GDM1 (cell line): Measurements from ENCODE around the gene MSRB1.
"Not testable (repeated sequence)": the region's sequence is repeated elsewhere in the genome, so short reads cannot be mapped to it uniquely, and the experiment has no call there.

Source experiments
- DNase-seq: peaks from one replicate; lab custom pipeline; 2025; lab: John Stamatoyannopoulos, UW

The MSRB1 gene

DNA sequence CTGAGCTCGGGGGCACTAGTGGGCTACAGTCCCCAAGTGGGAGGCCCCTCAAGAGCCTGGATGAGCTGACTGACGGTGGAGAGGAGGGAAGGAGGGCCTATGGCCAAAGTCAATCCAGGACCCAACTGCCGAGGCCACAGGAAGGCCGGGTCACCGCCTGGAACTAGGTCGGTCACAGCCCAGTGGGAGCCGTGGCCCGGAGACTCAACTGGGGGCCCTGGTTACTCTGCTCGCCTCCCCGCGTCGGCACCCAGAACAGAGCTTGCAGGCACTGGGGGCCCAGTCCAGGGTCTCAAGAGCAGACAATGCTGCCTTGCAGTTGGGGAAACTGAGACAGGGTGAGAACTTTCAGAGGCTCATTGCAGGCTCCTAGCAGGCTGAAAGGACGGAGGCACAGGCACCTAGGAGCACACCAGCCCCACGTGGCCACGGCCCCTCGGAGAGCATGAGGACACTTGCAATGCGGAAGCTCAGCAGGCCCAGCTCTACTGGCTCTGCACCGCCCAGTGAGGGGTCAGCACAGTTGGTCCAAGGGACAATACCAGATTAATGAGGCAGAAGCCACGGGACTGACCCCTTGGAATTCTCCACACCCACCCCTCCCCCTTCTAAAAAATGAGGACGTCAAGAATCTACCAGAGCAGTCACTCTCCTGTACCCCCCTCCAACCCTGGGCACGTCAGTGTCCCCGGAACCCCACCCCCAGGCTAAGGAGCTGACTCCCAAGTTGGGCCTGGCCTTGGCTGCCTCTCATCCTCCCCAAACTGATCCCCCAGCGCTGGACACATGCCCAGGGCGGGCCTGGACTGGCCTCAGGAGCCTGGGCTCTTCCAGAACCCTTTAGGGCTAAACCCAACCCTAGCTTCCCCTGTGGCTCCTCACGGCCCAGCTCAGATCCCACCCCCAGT lies 27.0 kb downstream of the MSRB1 start:
- no peak for DNase-seq

DNA sequence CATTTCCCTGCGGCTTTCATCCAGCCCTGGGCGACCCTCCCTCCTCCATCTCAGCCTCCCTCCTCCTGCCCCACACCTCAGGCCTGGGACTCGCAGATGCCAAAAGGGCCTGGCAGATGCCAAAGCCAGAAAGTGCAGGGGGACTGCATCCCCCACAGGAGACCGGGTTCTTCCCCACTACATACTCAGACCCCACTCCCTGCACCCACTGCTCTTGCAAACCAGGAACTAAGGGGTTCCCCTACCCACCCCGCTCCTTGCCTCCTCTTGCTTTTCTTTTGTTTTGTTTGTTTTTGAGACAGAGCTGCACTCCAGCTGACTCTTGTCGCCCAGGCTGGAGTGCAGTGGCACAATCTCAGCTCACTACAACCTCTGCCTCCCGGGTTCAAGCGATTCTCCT lies 28.0 kb downstream of the MSRB1 start:
- DNase-seq: no peak

DNA sequence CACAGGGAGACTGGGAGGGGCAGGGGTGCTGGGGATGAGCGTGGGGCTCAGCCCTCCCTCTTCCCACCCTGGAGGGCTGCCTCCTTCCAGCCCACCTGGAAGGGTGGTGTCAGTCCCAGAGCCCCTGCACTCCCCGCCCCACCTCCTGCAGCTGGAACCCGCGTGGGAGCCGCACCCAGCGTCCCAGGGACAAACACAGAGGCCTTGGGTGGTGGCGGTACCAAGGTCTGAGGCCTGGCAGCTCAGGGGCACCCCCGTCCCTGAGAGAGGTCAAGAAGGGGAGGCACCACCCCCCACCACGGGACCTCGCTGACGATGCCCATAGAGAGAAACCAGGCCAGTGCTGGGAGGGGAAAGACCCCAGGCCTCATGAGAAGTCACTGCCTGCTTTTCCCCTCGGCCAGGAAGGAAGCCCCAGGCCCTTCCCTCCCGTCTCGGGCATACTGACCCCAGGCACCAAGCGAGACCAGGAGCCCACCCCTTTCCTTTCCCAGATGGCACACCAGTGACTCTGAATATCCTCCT lies 28.9 kb downstream of the MSRB1 start:
- DNase-seq: no peak

DNA sequence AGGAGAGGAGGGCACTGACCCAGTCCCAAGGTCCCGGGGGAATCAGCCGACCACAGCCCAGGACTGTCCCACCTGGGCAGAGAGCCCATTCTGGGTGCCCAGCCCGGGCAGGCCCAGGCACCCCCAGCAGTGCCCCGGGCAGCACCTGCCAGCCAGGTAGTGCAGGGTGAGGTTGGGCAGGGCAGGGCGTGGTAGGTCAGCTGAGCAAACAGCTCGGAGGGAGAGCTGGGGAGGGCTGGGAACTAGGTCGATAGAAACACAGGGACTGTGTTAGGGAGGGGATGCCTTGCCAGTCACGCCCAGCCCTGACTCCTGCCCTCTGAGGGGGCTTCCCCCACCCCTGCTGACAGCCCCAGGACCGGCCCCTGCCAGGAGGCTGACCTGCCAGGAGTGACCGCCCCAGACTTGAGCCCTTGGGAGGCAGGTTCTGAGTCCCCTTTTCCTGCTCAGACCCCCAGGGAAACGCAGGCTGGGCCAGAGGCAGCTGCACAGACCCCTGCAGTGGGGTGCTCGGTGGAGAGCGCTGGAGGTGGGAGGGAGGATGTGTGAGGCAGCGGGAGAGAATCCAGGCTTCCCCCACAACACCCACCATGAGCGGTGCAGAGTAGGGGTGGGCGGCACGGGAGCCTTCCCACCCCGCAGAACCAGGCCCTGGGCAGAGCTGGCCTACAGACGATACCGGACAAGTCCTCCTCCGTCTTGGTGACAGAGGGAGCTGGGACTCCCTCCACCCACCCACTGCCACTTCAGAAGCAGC lies 29.5 kb downstream of the MSRB1 start:
- DNase-seq: no peak

DNA sequence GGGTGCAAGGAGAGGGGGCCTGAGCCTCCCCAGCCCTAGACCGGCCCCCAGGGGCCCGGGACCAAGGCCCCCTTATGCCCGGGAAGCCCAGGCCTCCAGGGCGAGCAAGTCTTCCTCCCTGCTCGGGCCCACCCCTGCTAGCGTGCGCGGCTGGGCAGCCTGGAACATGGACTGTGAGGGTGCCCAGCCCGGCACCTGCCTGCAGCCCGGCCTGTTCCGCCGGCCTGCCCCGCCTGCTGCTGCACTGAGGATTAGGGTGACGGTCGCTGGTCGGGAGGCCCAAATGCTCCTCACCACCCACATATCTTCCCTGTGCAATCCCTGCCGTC lies 30.8 kb downstream of the MSRB1 start:
- no peak for DNase-seq

DNA sequence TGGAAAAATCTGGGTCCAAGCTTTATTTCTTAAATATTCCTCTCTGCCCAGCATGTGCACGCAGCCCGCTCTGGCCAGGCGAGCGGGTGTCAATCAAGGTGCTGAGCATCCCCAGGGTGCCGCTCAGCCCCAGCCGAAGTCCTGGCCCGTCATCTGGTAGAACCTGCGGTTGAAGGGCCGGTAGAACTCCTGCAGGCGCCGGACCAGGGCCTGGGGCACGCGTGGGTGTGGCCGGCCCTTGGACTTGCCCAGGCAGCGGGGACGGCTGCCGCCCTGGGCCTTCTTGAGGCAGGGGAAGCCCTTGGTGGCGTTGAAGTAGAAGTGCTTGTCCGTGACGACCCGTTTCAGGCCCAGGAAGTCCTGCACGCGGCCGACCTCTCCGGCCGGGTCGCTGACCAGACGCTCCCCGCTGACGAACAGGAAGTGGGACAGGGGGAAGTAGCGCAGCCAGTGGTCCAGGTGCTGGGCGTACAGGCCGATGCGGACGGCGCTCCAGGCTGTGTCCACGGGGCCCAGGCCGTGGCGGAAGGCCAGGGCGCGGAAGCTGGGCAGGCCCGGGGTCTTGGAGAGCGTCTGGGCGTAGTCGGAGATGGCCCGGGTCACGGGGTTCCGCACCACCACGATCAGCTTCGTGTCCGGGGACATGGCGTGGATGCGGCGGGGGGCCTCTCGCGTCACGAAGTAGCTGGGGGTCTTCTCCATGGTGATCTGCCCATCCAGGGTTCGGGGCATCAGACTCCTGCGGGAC lies 31.4 kb downstream of the MSRB1 start:
- no peak for DNase-seq

DNA sequence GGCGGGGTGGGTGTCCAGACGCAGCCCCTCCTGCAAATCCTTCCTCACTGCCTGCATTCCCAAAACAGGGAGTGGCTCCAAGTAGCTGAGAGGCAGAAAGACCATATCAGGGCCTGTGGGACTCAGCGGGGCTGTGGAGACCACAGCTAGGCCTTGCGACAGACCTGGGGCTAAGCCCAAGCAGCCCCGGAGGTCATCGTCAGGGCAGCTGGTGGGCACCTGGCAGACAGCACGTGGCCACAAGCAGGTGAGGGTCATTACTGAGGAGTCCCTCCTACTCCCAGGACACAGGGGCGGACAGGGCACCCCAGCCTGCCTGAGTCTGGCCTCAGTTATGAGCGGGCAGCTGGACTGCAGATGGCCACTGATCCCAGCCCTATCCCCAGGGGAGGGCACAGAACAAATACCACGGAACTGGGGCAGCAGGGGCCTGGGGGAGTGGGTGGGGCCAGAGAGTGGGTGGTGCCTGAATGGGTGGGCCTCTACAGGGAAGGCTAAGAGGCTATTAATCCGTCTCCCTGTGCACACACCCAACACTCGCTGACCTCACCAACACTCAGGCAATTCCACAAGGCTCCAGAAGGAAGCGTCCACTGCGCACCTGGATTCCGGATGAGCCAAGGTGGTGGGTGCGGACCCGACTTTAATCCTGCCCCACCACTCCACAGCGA lies 33.3 kb downstream of the MSRB1 start:
- DNase-seq: no peak

DNA sequence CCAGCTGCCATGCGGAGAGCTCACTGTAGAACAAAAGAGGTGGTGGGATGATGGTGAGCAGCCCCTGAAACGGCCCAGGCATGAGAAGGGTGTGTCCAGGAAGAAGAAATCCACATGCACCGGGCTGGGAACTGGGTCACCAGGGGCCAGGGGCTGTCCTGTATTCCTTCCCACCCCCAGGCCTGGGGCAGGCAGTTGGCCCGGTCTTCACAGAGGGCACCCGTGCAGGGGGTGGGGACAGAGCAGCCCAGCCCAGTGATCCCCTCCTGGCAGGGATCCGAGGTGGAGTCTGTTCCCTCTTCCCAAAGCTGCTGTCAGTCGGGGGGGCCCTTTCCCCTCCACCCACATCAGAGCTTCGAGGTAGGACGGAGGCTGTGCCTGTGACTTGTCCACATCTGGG lies 34.0 kb downstream of the MSRB1 start:
- DNase-seq: no peak

DNA sequence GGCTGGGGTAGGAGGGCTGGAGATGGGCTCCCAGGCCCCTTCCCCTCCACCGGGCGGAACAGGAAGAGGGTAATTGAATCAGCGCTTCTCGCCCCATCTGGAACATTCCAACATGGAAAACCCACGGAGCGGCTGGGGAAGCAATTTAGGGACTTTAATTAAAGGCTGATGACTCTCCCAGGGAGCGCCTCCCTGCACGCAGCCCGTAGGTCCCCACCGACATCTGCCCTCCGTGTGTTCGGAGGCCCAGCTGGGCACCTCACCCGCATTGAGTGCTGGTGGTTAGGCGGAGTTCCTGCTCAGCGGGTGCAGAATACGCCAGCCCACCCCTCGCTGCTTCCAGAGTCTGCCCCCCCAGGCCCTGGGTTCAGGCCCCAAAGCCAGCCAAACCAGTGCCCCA lies 34.8 kb downstream of the MSRB1 start:
- no peak for DNase-seq

DNA sequence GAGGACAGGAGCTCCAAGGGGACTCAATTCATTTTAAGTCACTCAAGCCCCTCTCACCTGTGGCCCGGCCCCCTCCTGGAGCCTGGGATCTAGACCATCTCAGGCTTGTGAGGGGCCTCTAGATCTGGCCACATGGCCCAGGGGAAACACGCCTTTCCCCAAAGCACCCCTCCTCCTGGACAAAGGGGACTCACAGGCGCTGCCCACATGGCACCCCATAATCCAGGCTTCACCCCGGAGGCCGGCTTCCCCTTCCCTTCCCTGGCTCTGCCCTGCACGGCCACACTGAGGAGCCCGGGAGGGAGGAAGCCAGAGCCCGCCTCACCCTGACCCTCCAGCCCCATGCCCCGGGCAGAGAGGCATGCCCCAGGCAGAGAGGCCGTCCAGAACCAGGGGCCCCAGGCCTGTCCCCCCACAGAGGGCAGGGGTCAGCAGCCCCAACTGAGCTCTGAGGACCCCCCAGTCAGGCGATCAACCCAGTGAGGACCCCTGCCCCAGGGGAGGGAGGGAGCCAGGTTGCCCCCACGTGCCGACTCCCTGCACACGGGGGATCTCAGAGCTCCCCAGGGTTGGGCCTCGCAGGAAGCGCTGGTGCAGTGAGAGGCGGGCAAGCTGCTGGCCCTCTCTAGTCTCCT lies 35.7 kb downstream of the MSRB1 start:
- no peak for DNase-seq

DNA sequence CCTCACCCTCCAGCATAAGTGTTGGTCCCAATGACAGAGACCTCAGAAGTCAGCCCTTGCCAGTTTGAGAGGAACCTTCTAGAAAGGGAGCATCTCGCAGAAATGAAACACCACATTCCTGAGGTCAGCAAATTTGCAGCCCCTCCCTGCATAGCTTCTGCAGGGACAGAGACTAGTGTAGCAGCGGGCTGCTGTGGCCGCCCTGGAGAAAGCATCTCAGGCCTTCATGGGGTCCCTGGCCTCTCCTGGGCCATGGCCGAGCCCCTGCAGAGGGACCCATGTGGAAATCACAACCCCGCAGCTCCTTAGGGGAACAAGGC lies 36.2 kb downstream of the MSRB1 start:
- no peak for DNase-seq

DNA sequence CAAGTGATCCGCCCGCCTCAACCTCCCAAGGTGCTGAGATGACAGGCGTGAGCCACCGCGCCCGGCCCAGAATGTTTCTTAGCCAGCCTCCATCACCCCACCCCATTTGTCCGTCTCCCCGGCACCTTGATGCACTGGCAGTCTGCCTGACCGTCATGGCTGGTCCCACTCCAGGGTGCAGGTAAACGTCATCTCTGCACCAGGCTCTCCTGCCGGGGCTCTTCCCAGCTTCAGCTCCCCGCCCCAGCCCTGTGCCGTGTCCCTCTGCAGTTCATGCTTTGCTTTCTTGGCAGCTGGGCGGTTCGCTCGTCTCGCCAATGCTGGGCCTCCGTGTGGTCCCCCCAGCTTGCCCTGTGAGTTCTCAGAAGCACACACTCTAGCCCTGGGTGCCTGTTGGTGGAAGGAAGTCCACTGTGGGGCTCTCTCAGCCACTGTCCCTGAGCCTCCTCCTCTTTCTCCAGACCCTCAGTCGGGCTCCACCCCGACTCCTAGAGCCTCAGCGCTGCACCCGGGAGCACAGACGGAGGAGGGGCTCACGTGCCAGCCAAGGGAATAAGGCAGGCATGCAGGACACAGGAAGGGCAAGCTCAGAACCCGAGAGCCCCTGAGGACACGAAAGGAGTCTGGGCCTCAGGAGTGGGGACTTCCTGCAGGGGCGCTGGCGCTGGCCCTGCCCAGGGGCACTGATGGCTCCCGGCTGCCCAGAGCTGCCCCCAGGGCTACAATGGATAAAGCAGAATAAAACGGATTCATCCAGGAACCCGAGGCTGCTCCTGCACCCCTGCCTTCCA lies 36.7 kb downstream of the MSRB1 start:
- DNase-seq: no peak

DNA sequence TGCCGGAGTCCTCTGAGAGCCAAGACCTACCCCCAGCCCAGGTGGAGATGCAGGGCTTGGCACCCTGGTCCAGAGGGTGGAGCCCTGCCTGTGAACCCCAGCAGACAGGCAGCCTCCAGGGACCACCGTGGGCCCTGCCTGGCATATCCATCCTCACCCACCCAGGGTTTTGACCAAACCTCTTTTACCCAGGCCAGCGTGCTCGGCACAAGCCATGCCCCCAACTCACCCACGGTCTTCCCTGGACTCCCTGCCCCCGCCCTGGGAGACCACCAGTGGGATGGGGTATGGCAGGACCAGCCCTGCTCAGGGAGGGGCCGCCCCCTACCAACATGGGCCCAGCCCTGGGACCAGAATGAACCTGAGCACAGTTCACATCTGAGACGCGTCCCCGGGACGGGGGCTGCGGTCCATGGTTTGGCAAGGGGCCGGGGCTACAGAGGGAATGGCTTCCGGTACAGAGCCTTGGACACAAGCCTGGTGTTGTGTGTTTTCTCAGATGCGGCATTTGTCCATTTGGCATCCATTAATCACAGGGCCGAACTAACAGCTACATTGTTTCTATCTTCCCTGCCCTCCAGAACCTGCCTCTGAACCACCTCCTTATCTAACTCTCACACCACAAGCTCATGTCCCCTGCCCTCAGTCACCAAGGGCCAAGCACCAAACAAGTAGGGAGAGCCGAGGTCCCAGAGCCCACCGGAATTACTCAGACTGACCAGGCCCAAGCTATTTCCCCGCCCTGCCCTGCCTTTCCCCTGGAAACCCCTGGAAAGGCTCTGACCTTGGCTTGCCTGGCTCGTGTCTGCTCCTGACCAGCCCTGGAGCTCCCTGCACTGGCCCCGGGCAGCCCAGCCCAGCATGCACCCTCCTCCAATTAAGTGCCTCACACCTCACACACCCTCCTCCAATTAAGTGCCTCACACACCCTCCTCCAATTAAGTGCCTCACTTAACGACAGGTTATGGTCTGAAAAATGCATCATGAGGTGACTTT lies 38.9 kb downstream of the MSRB1 start:
- no peak for DNase-seq

DNA sequence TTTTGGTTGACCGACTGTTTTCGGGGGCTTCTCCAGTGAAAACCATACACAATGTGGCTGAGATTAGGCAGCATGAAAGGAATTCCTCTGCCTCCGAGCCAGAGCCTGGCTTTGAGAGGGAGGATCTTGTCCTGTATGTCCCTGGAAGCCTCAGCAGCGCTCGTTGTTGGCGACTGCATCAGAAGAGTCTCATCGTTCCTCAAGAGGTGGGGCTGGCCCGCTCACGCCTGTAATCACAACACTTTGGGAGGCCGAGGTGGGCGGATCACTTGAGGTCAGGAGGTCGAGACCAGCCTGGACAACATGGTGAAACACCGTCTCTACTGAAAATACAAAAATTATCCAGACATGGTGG lies 39.8 kb downstream of the MSRB1 start:
- no peak for DNase-seq

DNA sequence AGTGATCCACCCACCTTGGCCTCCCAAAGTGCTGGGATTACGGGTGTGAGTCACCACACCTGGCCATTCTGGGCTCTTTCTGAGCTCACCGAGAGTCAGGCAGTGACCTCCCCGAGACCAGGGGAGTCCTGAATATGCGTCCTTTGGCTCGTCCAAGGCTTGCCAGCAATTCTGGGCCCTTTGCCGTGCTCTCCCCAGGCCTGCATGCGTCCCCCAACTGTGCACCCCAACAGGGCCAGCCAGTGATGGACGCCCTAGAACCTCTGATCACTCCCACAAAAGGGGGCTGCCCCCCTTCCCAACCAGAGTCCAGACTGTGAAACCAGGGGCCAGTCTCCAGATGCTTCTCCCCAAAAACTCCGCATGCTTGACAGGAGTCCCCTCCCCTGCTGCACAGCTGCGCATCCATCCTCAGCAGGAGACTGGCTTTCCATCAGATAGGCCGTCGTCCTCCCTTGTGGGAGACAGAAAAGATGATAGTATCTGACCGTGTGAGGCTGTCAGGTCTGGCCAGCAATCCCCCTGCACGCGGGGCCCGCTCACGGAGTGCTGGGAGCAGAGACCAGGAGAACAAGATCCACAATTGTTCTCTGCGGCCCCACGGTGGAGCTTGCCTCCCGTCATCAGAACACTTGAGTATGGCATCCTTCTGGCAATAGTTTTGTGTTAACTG lies 40.3 kb downstream of the MSRB1 start:
- DNase-seq: no peak

DNA sequence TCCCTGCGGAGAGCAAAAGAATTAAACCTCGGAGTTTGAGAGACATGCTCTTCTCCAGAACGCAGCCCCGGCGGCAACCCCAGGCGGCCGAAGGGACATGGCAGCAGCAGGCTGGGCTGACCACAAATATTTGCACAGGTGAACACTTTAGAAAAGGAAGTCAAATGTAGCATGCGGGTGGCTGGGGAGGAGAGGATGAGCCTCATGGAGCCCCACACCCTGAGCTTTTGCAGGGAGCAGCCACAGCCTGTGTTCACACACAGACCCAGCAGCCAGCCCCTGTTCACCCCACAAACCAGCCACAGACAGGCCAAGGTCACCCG lies 42.6 kb downstream of the MSRB1 start:
- DNase-seq: no peak

DNA sequence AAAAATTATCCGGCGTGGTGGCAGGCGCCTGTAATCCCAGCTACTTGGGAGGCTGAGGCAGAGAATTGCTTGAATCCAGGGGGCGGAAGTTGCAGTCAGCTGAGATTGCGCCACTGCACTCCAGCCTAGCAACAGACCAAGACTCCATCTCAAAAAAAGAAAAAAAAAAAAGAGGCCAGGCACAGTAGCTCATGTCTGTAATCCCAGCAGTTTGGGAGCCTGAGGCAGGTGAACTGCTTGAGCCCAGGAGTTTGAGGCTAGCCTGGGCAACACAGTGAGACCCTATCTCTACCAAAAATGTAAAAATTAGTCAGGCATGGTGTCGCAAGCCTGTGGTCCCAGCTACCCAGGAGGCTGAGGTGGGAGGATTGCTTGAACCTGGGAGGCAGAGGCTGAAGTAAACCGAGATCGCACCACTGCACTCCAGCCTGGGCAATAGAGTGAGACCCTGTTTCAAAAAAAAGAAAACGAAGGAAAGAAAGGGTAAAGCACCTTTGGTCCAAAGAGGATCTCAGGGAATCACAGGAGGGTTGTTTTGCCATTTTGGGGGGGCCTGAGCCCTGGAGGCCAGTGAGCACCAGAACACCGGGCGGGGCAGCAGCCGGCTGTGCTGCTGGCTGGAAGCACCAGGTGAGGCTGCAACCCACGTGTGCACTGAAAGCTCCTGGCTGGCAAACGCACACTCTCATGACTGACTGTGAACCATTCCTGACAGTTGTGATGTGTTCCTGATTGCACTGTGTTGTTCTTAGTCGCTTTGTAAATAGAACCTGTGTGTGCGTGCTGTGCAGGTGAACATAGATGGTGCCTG lies 43.2 kb downstream of the MSRB1 start:
- no peak for DNase-seq

DNA sequence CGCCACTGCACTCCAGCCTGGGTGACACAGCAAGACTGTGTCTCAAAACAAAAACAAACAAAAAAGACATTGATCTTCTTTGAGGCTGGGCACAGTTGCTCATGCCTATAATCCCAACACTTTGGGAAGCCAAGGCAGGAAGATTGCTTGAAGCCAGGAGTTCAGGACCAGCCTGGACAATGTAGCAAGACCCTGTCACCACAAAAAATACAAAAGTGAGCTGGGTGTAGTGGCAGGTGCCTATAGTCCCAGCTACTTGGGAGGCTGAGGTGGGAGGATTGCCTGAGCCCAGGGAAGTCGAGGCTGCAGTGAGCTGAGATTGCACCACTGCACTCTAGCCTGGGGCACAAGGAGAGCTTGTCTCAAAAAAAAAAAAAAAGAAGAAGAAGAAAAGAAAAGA lies 45.3 kb downstream of the MSRB1 start:
- not testable (repeated sequence) for DNase-seq
